SK-N-SH treated with all-trans-retinoic acid at 6 μM for 48 hours (cell line): ENCODE measurements around the gene GRAMD4.
"Not testable (repeated sequence)": the region's sequence is repeated elsewhere in the genome, so short reads cannot be mapped to it uniquely, and the experiment has no call there.

Source experiments
- ATAC-seq: fragments of 200-7000 bp; cut with Tn5 transposase; 3 replicates; pipeline ENCODE4 v1.9.1; 2020; ENCODE audit warnings: mild to moderate bottlenecking, moderate library complexity
- ARNTL ChIP-seq: fragments of 450-650 bp; formaldehyde crosslinking; IDR thresholded peaks from 2 replicates; pipeline ENCODE4 v1.5.0; 2020; ENCODE audit warnings: low read depth, mild to moderate bottlenecking, moderate library complexity, borderline replicate concordance
- BACH2 ChIP-seq: fragments of 250-450 bp; sonication (Bioruptor Pico); IDR thresholded peaks from 2 replicates; pipeline ENCODE4 v1.9.0; 2021; ENCODE audit warnings: mild to moderate bottlenecking, borderline replicate concordance
- CREB5 ChIP-seq: fragments of 250-450 bp; sonication (Bioruptor Pico); IDR thresholded peaks from 2 replicates; pipeline ENCODE4 v1.5.1; 2020; ENCODE audit warnings: low read depth, mild to moderate bottlenecking, moderate library complexity
- ESRRG ChIP-seq: fragments of 250-450 bp; sonication (Bioruptor Pico); IDR thresholded peaks from 2 replicates; pipeline ENCODE4 v1.6.1; 2021; ENCODE audit warnings: mild to moderate bottlenecking
- GLIS3 ChIP-seq: fragments of 250-450 bp; sonication (Bioruptor Pico); IDR thresholded peaks from 2 replicates; pipeline ENCODE4 v1.5.0; 2020; ENCODE audit warnings: mild to moderate bottlenecking, moderate library complexity
- PPARA ChIP-seq: fragments of 250-450 bp; sonication (Bioruptor Pico); IDR thresholded peaks from 2 replicates; pipeline ENCODE4 v1.5.0; 2020; ENCODE audit warnings: mild to moderate bottlenecking, borderline replicate concordance
- TCF4 ChIP-seq: fragments of 250-450 bp; sonication (Bioruptor Pico); IDR thresholded peaks from 2 replicates; pipeline ENCODE4 v1.8.0; 2021; ENCODE audit warnings: mild to moderate bottlenecking, moderate library complexity, borderline replicate concordance
- TOX ChIP-seq: fragments of 250-450 bp; sonication (Bioruptor Pico); IDR thresholded peaks from 2 replicates; pipeline ENCODE4 v1.8.0; 2021; ENCODE audit warnings: mild to moderate bottlenecking, moderate library complexity, borderline replicate concordance
- ZFP30 ChIP-seq: fragments of 450-650 bp; formaldehyde crosslinking; IDR thresholded peaks from 2 replicates; pipeline ENCODE4 v1.5.0; 2022; ENCODE audit warnings: mild to moderate bottlenecking, moderate library complexity
- ZNF565 ChIP-seq: fragments of 450-650 bp; formaldehyde crosslinking; conservative IDR thresholded peaks from 2 replicates; pipeline ENCODE4 v1.5.0; 2020; ENCODE audit warnings: low read depth, mild to moderate bottlenecking, moderate library complexity
- ZNF70 ChIP-seq: fragments of 450-650 bp; formaldehyde crosslinking; IDR thresholded peaks from 2 replicates; pipeline ENCODE4 v1.5.0; 2020; ENCODE audit warnings: mild to moderate bottlenecking, moderate library complexity
- ZNF8 ChIP-seq: fragments of 450-650 bp; formaldehyde crosslinking; IDR thresholded peaks from 2 replicates; pipeline ENCODE4 v1.5.0; 2020; ENCODE audit warnings: mild to moderate bottlenecking, moderate library complexity
- TF ChIP-seq, protein P1 (sequence below): fragments of 250-450 bp; sonication (Bioruptor Pico); IDR thresholded peaks from 2 replicates; pipeline ENCODE4 v1.8.0; 2021; ENCODE audit warnings: low read depth, mild to moderate bottlenecking, moderate library complexity, borderline replicate concordance
- TF ChIP-seq, protein P2 (sequence below): fragments of 250-450 bp; sonication (Bioruptor Pico); IDR thresholded peaks from 2 replicates; pipeline ENCODE4 v1.5.1; 2021; ENCODE audit warnings: mild to moderate bottlenecking, moderate library complexity
- TF ChIP-seq, protein P3 (sequence below): fragments of 250-450 bp; sonication (Bioruptor Pico); IDR thresholded peaks from 2 replicates; pipeline ENCODE4 v1.8.0; 2020; ENCODE audit warnings: mild to moderate bottlenecking, moderate library complexity, borderline replicate concordance

The GRAMD4 gene

DNA sequence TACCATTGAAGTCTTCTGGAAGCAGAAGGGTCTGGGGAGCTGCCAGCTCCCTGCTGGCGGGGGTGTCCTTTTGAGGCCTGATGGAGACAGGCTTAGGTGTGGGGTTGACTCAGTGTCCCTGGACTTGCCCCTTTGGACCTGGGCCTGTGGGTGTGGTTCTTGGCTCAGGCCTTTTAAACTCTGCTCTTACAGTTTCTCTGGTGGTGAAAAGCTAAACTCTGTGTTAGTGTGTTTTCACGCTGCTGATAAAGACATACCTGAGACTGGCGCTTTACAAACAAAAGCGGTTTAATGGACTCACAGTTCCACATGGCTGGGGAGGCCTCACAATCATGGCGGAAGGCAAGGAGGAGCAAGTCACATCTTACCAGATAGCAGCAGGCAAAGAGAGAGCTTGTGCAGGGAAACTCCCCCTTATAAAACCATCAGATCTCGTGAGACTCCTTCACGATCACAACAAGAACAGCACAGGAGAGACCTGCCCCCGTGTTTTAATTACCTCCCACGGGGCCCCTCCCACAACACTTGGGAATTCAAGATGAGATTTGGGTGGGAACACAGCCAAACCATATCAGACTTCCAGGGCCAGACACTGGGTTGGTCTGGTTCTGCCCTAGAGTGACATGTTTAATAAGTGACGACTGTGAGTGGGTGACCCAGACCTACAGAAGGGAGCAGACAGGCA, 26.5 kb downstream of the GRAMD4 start (continued):
- TF ChIP-seq, protein P1, sequence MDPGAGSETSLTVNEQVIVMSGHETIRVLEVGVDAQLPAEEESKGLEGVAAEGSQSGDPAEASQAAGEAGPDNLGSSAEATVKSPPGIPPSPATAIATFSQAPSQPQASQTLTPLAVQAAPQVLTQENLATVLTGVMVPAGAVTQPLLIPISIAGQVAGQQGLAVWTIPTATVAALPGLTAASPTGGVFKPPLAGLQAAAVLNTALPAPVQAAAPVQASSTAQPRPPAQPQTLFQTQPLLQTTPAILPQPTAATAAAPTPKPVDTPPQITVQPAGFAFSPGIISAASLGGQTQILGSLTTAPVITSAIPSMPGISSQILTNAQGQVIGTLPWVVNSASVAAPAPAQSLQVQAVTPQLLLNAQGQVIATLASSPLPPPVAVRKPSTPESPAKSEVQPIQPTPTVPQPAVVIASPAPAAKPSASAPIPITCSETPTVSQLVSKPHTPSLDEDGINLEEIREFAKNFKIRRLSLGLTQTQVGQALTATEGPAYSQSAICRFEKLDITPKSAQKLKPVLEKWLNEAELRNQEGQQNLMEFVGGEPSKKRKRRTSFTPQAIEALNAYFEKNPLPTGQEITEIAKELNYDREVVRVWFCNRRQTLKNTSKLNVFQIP: no peak

DNA sequence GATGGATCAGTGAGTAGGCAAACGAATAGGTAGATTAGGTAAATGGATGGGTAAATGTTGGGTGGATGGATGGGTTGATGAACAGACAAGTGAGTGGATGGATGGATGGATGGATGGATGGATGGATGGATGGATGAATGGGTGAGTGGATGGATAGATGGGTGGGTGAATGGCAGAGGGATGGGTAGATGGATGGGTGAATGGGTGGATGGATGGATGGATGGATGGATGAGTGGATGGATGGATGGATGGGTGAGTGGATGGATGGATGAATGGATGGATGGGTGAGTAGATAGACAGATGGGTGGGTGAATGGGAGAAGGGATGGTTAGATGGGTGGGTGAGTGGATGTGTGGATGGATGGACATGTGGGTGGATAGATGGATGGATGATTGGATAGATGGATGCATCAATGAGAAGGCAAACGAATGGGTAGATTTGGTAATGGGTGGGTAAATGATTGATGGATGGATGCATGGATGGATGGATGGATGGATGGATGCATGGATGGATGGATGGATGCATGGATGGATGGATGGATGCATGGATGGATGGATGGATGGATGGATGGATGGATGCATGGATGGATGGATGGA, 28.1 kb downstream of the GRAMD4 start:
- not testable (repeated sequence) for ATAC-seq

DNA sequence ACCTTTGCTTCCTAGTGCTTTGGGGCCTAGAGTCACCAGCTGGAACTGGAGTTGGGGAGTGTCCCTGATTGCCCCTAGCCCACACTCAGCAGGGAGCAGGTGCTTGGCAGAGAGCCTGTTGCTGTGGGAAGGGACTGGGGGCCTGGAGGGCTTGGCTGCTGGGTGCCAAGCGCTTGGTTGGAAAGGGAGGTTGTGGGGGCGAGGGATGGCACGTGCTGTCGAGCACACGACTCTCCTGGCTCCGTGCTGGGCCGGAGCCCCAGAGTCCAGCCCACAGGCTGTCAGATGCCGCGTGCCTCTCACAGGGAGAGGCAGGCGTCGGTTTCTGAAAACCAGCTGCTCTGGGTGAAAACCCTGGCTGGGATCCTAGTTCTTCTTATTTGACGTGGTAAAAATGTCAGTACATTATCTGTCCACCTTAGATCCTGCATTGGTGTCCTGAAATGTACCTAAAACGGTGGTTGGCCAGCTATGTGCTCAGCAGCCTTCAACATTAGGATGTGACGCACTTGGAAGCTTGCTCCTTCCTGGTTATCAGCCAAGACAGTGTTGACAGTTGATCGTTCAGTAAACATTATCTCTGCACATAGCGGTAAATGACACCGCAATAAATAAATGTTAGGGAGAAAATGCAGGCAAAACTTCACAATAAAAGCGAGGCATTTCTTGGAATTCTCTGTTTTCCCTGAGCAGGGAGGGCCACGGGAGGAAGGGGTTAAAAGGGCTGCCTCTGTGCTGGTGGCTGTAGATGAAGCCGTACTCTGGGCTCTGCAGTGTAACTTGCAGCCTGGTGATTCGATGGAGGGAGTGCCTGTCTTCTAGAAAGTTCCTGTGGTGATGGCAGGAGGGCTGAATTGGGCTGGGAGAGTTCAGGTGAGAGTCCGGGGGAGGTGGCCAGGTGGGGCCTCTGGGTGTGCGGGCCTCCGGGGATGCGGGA, 29.2 kb downstream of the GRAMD4 start:
- TF ChIP-seq ZNF565 (CRISPR knock-in tag) (no peak), TCF4 (CRISPR knock-in tag) (no peak)
- TF ChIP-seq, protein P1: no peak
- ATAC-seq: no peak

GRCh38 chr22:46650078-46650810, 30.1 kb downstream of the GRAMD4 start:
- TF ChIP-seq, protein P2, sequence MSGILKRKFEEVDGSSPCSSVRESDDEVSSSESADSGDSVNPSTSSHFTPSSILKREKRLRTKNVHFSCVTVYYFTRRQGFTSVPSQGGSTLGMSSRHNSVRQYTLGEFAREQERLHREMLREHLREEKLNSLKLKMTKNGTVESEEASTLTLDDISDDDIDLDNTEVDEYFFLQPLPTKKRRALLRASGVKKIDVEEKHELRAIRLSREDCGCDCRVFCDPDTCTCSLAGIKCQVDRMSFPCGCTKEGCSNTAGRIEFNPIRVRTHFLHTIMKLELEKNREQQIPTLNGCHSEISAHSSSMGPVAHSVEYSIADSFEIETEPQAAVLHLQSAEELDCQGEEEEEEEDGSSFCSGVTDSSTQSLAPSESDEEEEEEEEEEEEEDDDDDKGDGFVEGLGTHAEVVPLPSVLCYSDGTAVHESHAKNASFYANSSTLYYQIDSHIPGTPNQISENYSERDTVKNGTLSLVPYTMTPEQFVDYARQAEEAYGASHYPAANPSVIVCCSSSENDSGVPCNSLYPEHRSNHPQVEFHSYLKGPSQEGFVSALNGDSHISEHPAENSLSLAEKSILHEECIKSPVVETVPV (CRISPR knock-in tag): no peak
- TF ChIP-seq CREB5 (CRISPR knock-in tag): no peak
- no peak for TF ChIP-seq ARNTL
- TF ChIP-seq, protein P1: no peak
- no peak for TF ChIP-seq TOX (CRISPR knock-in tag)
- TF ChIP-seq, protein P3, sequence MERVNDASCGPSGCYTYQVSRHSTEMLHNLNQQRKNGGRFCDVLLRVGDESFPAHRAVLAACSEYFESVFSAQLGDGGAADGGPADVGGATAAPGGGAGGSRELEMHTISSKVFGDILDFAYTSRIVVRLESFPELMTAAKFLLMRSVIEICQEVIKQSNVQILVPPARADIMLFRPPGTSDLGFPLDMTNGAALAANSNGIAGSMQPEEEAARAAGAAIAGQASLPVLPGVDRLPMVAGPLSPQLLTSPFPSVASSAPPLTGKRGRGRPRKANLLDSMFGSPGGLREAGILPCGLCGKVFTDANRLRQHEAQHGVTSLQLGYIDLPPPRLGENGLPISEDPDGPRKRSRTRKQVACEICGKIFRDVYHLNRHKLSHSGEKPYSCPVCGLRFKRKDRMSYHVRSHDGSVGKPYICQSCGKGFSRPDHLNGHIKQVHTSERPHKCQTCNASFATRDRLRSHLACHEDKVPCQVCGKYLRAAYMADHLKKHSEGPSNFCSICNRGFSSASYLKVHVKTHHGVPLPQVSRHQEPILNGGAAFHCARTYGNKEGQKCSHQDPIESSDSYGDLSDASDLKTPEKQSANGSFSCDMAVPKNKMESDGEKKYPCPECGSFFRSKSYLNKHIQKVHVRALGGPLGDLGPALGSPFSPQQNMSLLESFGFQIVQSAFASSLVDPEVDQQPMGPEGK (CRISPR knock-in tag): no peak
- no peak for TF ChIP-seq GLIS3 (CRISPR knock-in tag)
- no peak for TF ChIP-seq ZNF8
- TF ChIP-seq BACH2: no peak
- no peak for TF ChIP-seq PPARA (CRISPR knock-in tag)
- no peak for TF ChIP-seq ESRRG (CRISPR knock-in tag)
- TF ChIP-seq TCF4 (CRISPR knock-in tag): no peak
- TF ChIP-seq ZFP30 (CRISPR knock-in tag): no peak
- no peak for TF ChIP-seq ZNF70
- ATAC-seq: no peak
